Stimulated activated effector memory CD8-positive, alpha-beta T cell treated with anti-CD3 and anti-CD28 coated beads, Interleukin-12 subunit alpha, Interleukin-12 subunit beta, amount 100 ng/mL, for 72 hours (primary cell): ENCODE results near the gene RPS26.
"Not testable (repeated sequence)": the region's sequence is repeated elsewhere in the genome, so short reads cannot be mapped to it uniquely, and the experiment has no call there.

Experiments
- ATAC-seq: fragments of 150-1000 bp; cut with Tn5 transposase; 2 replicates; pipeline ENCODE4 v1.10.0; 2021
- DNase-seq, 2 donors: peaks; one replicate each; pipeline ENCODE4 v3.0.0; 2021 to 2022; ENCODE audit warnings: low spot score in 2 of 2
- H3K27ac Mint-ChIP-seq: one replicate; pipeline ENCODE4 v1.8.0; 2022; ENCODE audit warnings: mild to moderate bottlenecking, mixed read lengths
- H3K36me3 Mint-ChIP-seq: one replicate; pipeline ENCODE4 v1.8.0; 2022; ENCODE audit warnings: mild to moderate bottlenecking, mixed read lengths
- H3K4me1 Mint-ChIP-seq: one replicate; pipeline ENCODE4 v1.8.0; 2022; ENCODE audit warnings: mixed read lengths
- H3K4me3 Mint-ChIP-seq: one replicate; pipeline ENCODE4 v1.8.0; 2022; ENCODE audit warnings: mild to moderate bottlenecking, mixed read lengths
- H3K9me3 Mint-ChIP-seq: one replicate; pipeline ENCODE4 v1.8.0; 2022; ENCODE audit warnings: mixed read lengths

RPS26 gene

GRCh38 chr12:56041552-56042429 is at the start of gene RPS26:
TSS of gene RPS26 (plus strand) at chr12:56041918. CDS start at chr12:56042167, 249 bp downstream.
- Mint-ChIP-seq H3K9me3 (no peaks in the 10 kb centered on the region), H3K27ac (peak within 1 kb of the TSS; percentile 99), H3K4me3 (peak within 1 kb of the TSS; percentile 96), H3K36me3 (peaks cover 60% of the 10 kb centered on the region), H3K4me1 (peaks cover 38% of the 10 kb centered on the region)
- DNase-seq (peak; percentile 73 to 93), ATAC-seq (peak; percentile 91)

DNA sequence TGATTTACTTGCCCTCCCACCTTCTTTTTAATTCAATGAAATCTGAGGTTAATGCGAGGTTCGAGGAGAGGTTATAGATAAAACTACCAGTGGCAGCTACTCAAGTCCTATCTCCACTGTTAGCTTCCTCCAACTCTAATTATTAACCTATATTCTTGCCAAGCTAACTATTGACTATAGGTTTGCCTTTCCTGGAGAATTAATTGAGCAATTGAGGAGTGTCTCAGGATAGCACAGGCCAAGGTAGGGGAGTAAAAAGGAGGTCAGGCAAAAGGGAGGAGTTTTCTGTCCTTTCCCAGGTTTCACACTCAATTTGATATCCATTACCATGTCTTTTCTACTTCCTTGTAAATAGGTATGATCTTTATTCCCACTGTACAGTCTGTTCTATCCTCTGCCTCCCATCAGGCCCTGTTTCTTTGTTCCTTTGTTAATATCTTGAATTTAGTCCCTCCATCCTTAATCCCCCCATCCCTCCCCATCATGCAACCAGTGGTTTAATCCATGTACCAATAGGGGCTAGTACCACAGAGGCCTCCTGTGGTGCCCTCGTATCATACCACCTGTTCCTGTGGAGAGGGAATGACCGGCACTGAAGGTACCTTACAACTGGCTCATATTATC is 48.4 kb upstream of the RPS26 start:
- Mint-ChIP-seq H3K27ac (peak overlapping the region; percentile 81), H3K36me3 (peaks cover 77% of the 10 kb centered on the region), H3K9me3 (no peaks in the 10 kb centered on the region), H3K4me3 (no peak overlapping the region), H3K4me1 (peaks cover 15% of the 10 kb centered on the region)
- ATAC-seq (no peak), DNase-seq (no peak)

DNA sequence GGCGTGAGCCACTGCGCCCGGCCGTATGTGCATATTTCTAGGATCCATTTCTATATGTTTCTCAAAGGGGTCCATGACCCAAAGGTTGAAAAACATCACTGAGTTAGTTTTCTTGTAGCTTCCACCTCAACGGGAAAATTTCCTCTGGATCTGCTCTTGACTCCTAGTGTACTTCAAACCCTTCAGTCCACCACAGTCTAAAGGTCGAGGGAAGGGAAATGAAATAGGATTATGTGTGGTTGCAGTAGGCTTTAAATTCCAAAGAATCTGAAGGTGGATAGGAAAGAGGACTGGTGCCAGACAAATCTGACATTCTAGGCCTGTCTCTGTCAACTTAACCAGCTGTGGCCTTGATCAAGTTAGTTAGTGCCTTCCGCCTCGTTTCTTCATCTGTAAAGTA is 46.4 kb upstream of the RPS26 start:
- Mint-ChIP-seq H3K9me3 (no peaks in the 10 kb centered on the region), H3K36me3 (peaks cover 57% of the 10 kb centered on the region), H3K27ac (no peak overlapping the region), H3K4me3 (no peak overlapping the region), H3K4me1 (peaks cover 15% of the 10 kb centered on the region)
- ATAC-seq (no peak), DNase-seq (no peak)

GRCh38 chr12:55996201-55996714 is 45.5 kb upstream of the RPS26 start:
- peaks cover 48% of the 10 kb centered on the region for H3K36me3 Mint-ChIP-seq
- ATAC-seq (peak; percentile 60), DNase-seq (peak; percentile 48 to 68)
- H3K9me3 Mint-ChIP-seq, result no peaks in the 10 kb centered on the region
- peaks cover 15% of the 10 kb centered on the region for H3K4me1 Mint-ChIP-seq
- peak overlapping the region; percentile 57 for H3K4me3 Mint-ChIP-seq
- no peak overlapping the region for H3K27ac Mint-ChIP-seq

DNA sequence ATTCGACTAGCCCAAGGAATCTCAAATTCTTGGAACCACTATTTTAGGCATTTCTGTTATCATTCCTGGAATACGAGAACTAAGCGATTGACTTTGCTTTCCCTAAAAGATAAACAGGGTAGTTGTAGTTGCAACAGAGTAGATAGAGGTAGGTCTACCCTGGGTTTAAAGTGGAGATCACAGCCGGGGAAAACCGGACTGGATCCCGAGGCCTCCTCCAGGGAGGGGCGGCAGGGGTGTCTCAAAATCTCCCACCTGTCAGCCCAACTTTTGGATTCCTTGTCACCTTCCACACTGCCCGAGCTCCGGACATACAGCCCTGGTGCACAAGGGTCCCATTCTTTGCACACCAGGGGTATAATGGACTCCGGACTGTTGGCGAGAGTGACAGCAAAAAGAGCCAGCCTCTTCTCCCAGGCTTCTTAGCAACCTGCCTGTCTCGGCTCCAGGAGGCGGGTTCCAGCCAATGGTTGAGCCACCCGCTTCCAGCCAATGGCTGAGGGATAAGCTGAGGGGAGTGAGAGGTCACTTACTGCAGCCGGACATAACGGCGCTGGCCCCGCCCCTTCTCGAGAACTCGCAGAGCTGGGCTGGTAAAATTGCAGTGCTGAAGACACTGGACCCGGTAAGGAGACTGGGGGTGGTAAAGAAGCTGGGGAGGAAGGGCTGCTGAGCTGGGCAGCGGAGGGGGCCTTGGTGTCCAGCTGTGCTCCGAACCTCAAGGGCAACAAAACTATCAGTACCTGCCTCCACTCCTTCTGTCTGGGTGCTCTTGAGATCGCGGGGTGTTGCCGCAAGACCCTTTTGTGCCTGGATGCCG is 44.8 kb upstream of the RPS26 start, which contains the start of gene SUOX:
Gene SUOX, plus strand, starts transcription at position 562 of the 820 bp plus-strand sequence. CDS start 4,946 bp downstream, outside the sequence.
- Mint-ChIP-seq H3K27ac (no peak within 1 kb of the TSS), H3K36me3 (peaks cover 41% of the 10 kb centered on the region), H3K4me3 (peak within 1 kb of the TSS; percentile 57), H3K9me3 (no peaks in the 10 kb centered on the region), H3K4me1 (peaks cover 15% of the 10 kb centered on the region)
- ATAC-seq (peak; percentile 69), DNase-seq (peak in 1 of 2 donors; percentile 54)

DNA sequence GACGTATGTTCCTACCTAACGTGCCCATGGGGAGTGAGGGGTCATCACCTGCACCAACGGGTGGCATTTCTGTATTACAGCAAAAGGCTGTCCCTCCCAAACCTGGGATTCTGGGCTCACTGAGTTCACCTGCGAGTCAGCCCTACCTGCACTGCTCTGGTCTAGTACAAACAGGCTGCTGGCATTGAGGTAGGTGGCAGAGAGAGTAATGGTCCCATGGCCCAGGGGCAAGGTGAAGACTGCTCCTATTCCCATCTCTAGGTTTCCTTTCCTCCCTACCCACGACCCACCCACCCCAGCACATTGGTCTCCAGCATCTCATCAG is 44.2 kb upstream of the RPS26 start:
- no peak for DNase-seq
- H3K4me3 Mint-ChIP-seq, result peak overlapping the region; percentile 57
- H3K36me3 Mint-ChIP-seq, result peaks cover 36% of the 10 kb centered on the region

GRCh38 chr12:55999522-55999921 is 42.2 kb upstream of the RPS26 start:
- not testable (repeated sequence) for ATAC-seq
- peak overlapping the region; percentile 45 for H3K27ac Mint-ChIP-seq
- H3K4me1 Mint-ChIP-seq, result peaks cover 15% of the 10 kb centered on the region

More for the DNA sequence above, 44.2 kb upstream of the RPS26 start:
- H3K9me3 Mint-ChIP-seq, result no peaks in the 10 kb centered on the region
- H3K4me1 Mint-ChIP-seq, result peaks cover 15% of the 10 kb centered on the region
- ATAC-seq, result no peak
- H3K27ac Mint-ChIP-seq, result no peak overlapping the region

DNA sequence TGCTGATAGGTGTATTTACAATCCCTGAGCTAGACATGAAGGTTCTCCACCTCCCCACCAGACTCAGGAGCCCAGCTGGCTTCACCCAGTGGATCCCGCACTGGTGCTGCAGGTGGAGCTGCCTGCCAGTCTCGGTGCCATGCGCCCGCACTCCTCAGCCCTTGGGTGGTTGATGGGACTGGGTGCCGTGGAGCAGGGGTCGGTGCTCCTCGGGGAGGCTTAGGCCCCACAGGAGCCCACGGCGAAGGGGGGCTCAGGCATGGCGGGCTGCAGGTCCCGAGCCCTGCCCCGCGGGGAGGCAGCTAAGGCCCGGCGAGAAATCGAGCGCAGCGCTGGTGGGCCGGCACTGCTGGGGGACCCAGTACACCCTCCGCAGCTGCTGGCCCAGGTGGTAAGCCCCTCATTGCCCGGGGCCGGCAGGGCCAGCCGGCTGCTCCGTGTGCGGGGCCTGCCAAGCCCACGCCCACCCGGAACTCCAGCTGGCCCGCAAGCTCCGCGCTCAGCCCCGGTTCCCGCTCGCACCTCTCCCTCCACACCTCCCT is 41.6 kb upstream of the RPS26 start:
- H3K36me3 Mint-ChIP-seq, H3K4me3 Mint-ChIP-seq, DNase-seq, H3K27ac Mint-ChIP-seq, H3K9me3 Mint-ChIP-seq, ATAC-seq: not testable (repeated sequence)
- peaks cover 15% of the 10 kb centered on the region for H3K4me1 Mint-ChIP-seq

More at GRCh38 chr12:55999522-55999921, 42.2 kb upstream of the RPS26 start:
- not testable (repeated sequence) for DNase-seq, H3K9me3 Mint-ChIP-seq, H3K4me3 Mint-ChIP-seq
- peaks cover 15% of the 10 kb centered on the region for H3K36me3 Mint-ChIP-seq

- H3K36me3 Mint-ChIP-seq, result no peaks in the 10 kb centered on the region
- no peak for ATAC-seq
- no peak overlapping the region for H3K4me3 Mint-ChIP-seq
- peaks cover 7% of the 10 kb centered on the region for H3K4me1 Mint-ChIP-seq
- DNase-seq, result no peak
- H3K27ac Mint-ChIP-seq, result peak overlapping the region; percentile 19
- no peaks in the 10 kb centered on the region for H3K9me3 Mint-ChIP-seq
Measured at GRCh38 chr12:56001487-56002100, 40.1 kb upstream of the RPS26 start.

DNA sequence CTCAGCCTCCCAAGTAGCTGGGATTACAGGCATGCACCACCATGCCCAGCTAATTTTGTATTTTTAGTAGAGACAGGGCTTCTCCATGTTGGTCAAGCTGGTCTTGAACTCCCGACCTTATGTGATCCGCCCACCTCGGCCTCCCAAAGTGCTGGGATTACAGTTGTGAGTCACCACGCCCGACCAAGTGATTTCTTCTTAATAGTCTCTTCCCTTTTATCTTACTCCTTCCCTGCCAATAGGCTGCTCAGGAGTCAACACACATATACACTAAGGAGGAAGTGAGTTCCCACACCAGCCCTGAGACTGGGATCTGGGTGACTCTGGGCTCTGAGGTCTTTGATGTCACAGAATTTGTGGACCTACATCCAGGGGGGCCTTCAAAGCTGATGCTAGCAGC is 38.3 kb upstream of the RPS26 start:
- H3K36me3 Mint-ChIP-seq, DNase-seq, ATAC-seq, H3K9me3 Mint-ChIP-seq, H3K4me3 Mint-ChIP-seq, H3K27ac Mint-ChIP-seq: not testable (repeated sequence)
- H3K4me1 Mint-ChIP-seq, result peaks cover 12% of the 10 kb centered on the region

- DNase-seq, result no peak
- Mint-ChIP-seq H3K4me3 (no peak overlapping the region), H3K27ac (no peak overlapping the region), H3K36me3 (no peaks in the 10 kb centered on the region), H3K9me3 (no peaks in the 10 kb centered on the region), H3K4me1 (peaks cover 18% of the 10 kb centered on the region)
- ATAC-seq, result no peak
Measured at GRCh38 chr12:56004211-56004610, 37.5 kb upstream of the RPS26 start.

DNA sequence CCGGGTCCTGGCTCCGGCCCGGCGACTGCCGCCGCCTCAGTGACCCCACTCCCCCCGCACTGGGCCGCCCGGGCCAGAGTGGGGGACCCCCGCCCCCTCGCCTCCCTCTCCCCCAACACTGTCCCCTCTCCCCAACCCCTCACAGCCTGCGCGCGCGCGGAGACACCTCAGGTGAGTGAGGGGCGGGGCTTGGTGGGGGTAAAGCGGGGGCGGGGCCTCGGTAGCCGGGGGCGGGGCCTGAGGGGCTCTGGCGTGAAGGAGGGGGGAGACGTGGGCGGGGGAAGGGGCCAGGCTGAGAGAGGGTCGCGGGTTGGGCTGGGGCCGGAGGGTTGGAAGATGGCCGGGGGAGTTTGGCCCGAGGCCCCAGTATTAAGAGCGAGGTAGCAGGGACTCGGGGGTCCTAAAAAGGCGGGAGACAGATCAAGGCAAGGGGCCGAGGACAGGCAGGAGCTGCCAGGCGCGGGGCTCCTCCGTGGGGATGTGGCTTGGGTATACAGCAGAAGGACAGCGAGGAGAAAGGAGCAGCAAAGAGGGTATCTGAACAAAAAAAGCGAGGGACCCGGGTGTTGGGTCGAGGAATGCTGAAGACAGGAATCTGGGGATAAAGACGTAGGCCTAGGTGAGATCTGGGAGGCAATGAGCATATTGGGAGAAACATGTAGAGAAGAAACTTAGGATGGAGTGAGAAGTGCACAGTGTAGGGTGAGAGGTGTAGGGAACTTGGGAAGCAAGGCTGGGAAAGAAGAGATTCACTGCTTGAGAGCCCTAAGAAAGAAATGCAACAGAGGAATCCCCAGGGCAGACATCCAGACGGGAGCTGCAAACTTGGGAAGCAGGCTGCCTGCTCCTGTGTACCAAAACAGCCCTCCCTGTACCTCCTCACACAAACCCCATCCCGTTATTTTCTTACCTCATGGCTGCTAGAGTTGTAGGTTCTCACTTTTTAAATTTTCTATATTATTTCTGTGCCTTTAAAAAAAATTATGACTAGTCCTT is 33.9 kb upstream of the RPS26 start:
- H3K9me3 Mint-ChIP-seq, result no peaks in the 10 kb centered on the region
- H3K4me1 Mint-ChIP-seq, result peaks cover 18% of the 10 kb centered on the region
- peak overlapping the region; percentile 68 for H3K4me3 Mint-ChIP-seq
- DNase-seq, result peak; percentile 55 to 81
- ATAC-seq, result peak; percentile 67
- H3K36me3 Mint-ChIP-seq, result no peaks in the 10 kb centered on the region
- H3K27ac Mint-ChIP-seq, result peak overlapping the region; percentile 33

DNA sequence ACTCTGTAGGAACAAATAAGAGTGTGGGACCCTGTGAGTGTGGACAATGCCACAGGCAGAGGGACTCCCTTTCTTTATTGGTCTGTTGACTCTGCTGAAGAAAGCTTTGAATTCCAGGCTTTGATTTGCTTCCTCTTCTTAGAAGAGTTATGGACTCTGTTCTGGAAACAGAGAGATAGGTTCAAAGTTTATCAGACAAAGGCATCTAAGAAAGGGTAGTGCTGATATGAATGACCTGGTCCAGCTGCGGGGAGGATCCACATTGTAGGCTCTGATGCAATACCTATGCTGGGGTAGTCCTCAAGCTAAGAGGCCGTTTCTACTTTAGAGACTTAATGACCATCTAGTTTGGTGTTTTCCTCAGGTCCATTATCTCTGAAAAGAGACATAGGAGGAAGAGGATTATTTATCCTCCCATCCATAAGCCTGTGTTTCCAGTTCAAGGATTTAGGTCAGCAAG is 31.6 kb upstream of the RPS26 start:
- no peak overlapping the region for H3K27ac Mint-ChIP-seq
- H3K36me3 Mint-ChIP-seq, result no peaks in the 10 kb centered on the region
- DNase-seq (no peak), ATAC-seq (no peak)
- peaks cover 18% of the 10 kb centered on the region for H3K4me1 Mint-ChIP-seq
- H3K4me3 Mint-ChIP-seq, result no peak overlapping the region
- H3K9me3 Mint-ChIP-seq, result no peaks in the 10 kb centered on the region
